ENCODE results near the gene TMEM52.
A peak's percentile ranks its signal among the peaks of the same experiment; 100 is the strongest.

TMEM52 gene

GRCh38 chr1:1919304-1920056 is 401 bp upstream of the TMEM52 start (continued):
- TF ChIP-seq ZNF398 (tag by site-specific recombination; IDR thresholded peaks at IDR 0.05): no peak
- TF ChIP-seq ZNF639 (tag by site-specific recombination; IDR thresholded peaks at IDR 0.05): no peak
- TF ChIP-seq ZNF501 (tag by site-specific recombination; IDR thresholded peaks at IDR 0.05): no peak
- TF ChIP-seq AEBP2 (tag by site-specific recombination; IDR thresholded peaks at IDR 0.05; ENCODE audit: borderline replicate concordance): no peak
- TF ChIP-seq ZNF16 (tag by site-specific recombination; IDR thresholded peaks at IDR 0.05; ENCODE audit: low read depth): no peak
- TF ChIP-seq ZBTB11 (tag by site-specific recombination; conservative IDR thresholded peaks at IDR 0.05; ENCODE audit: low read depth): no peak; the same call in 1 of the 2 replicates
- peak; percentile 83 for TF ChIP-seq KLF16 (tag by site-specific recombination; IDR thresholded peaks at IDR 0.05)
- no peak for TF ChIP-seq ZNF341 (tag by site-specific recombination; IDR thresholded peaks at IDR 0.05; ENCODE audit: low read depth)
- TF ChIP-seq ZNF121 (tag by site-specific recombination; IDR thresholded peaks at IDR 0.05): no peak; the same call in 1 of the 2 replicates
- TF ChIP-seq ZNF513 (tag by site-specific recombination; IDR thresholded peaks at IDR 0.05): no peak
- TF ChIP-seq MYNN (tag by site-specific recombination; IDR thresholded peaks at IDR 0.05; ENCODE audit: borderline replicate concordance): no peak
- TF ChIP-seq ZSCAN5A (tag by site-specific recombination; IDR thresholded peaks at IDR 0.05): no peak
- no peak for TF ChIP-seq MZF1 (tag by site-specific recombination; IDR thresholded peaks at IDR 0.05; ENCODE audit: borderline replicate concordance)
- peak; percentile 79 for TF ChIP-seq ZNF600 (tag by site-specific recombination; IDR thresholded peaks at IDR 0.05)
- TF ChIP-seq ZNF366 (tag by site-specific recombination; conservative IDR thresholded peaks at IDR 0.05): no peak
- TF ChIP-seq EGR2 (tag by site-specific recombination; IDR thresholded peaks at IDR 0.05; ENCODE audit: low read depth): peak; percentile 99
- TF ChIP-seq ZNF664 (tag by site-specific recombination; IDR thresholded peaks at IDR 0.05): no peak
- TF ChIP-seq ZNF112 (tag by site-specific recombination; IDR thresholded peaks at IDR 0.05): no peak
- TF ChIP-seq ZNF701 (tag by site-specific recombination; IDR thresholded peaks at IDR 0.05): no peak
- TF ChIP-seq ZNF350 (tag by site-specific recombination; IDR thresholded peaks at IDR 0.05): no peak
- TF ChIP-seq ZBTB48 (tag by site-specific recombination; IDR thresholded peaks at IDR 0.05): no peak
- TF ChIP-seq ZNF555 (tag by site-specific recombination; conservative IDR thresholded peaks at IDR 0.05): no peak
- peak; percentile 79 for TF ChIP-seq GLIS2 (tag by site-specific recombination; IDR thresholded peaks at IDR 0.05)
- TF ChIP-seq ZSCAN18 (tag by site-specific recombination; IDR thresholded peaks at IDR 0.05): no peak
- TF ChIP-seq ZBTB26 (tag by site-specific recombination; optimal IDR thresholded peaks at IDR 0.05): peak; percentile 41
